GM18867 (cell line): ENCODE data around the gene CCL4.
"Not testable (repeated sequence)": the region's sequence is repeated elsewhere in the genome, so short reads cannot be mapped to it uniquely, and the experiment has no call there.

ENCODE experiments used
- ATAC-seq: cut with Tn5 transposase; IDR thresholded peaks from one replicate; pipeline ENCODE4 v1.9.1; 2021; ENCODE audit warnings: mild to moderate bottlenecking, moderate library complexity; ENCODE audit not compliant: unreplicated experiment

Gene CCL4

DNA sequence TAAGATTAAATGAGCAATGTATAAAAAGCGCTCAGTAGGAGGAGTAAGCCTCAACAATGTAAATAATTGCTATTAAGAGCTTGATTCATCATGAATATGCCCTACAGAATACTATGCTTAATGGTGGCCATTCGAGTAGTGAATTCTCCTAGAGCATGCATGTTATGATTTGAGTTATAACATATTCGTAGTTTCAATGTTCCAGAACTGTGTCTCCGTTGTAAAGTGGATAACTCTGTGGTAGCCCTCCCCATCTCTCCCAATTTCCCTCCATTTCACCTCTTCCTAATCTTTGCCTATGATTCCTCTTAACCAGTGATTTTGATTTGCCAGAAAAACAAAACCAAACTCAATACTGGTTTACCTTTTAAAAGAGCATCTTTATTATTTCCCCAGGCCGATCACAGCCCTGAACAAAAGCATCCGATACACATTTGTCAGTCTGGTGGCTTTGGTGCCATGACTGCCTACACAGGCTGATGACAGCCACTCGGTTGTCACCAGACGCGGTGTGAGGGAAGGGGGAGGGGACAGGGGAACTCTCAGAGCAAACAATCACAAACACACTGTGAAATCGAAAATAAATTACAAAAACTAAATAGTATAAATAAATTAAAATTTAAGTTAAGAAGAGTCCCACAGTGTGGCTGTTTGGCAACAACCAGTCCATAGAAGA is 15.6 kb upstream of the CCL4 start:
- not testable (repeated sequence) for ATAC-seq

DNA sequence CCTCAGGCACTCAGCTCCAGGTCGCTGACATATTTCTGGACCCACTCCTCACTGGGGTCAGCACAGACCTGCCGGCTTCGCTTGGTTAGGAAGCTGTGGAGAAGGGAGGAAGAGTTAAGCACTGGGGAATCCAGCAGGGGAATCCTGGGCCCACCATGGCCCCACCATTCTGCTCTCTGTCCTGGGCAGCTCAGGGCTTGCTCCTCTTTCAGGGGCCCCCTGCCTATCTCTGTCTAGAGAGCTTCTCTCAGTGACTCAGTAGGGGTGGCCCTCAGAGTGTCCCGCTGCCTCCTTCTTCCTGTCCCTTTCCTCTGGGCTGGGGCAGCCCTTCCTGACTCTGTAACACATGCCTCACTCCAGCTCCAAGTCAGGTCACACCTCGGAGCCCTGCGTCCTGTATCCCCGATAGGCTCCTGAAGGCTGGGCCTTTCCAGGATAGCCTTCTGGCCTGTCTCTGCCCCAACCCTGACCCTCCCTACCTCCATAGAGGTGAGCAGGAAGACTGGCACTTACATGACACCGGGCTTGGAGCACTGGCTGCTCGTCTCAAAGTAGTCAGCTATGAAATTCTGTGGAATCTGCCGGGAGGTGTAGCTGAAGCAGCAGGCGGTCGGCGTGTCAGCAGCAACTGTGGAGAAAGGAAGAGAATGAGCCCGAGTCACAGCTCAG is 14.8 kb upstream of the CCL4 start:
- ATAC-seq, result no peak

GRCh38 chr17:36089339-36089865 is 14.2 kb upstream of the CCL4 start:
- no peak for ATAC-seq

DNA sequence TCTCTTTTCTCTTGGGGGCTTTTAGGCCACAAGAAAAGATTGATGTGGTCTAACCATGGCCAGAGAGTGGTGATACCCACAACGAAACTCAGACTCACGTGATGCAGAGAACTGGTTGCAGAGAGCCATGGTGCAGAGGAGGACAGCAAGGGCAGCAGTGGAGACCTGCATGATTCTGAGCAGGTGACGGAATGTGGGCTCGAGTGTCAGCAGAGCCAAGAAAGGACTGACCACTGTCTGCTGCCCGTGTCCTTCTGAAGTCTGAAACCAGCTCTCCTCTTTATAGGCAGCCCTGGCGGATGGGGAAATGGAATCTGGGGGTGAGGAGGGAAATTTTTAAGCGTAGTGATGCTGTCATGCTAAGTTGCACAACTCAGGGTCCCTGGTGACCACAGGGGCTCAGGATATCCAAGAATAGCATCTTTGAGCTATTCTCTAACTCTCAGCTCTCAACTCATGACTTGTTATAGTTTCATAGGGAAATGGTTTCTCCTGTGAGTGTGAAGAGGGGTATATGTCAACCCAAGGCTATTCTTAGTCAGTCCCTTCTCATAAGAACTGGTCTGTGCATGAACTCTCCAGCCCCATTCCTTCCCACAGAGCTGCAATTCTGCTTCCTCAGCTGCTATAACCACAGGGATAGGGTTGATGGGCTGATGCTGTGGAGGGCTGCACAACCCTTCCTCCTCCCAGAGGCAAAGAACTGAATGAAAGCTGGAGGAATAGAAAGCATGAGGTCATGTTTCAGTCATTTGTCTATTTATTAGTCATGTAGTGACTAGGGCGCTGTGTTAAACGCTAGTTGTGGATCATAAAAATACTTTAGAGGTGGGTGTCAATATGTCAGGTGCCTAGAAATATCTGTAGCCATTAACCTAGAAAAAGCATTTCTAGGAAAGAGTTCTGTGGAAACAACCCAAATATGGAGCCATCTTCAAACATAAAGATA is 13.5 kb upstream of the CCL4 start, which contains the start of gene CCL3:
TSS of gene CCL3 (minus strand) at position 256 of the 949 bp plus-strand sequence. CDS start at position 171, 85 bp downstream.
- peak; percentile 58 for ATAC-seq

DNA sequence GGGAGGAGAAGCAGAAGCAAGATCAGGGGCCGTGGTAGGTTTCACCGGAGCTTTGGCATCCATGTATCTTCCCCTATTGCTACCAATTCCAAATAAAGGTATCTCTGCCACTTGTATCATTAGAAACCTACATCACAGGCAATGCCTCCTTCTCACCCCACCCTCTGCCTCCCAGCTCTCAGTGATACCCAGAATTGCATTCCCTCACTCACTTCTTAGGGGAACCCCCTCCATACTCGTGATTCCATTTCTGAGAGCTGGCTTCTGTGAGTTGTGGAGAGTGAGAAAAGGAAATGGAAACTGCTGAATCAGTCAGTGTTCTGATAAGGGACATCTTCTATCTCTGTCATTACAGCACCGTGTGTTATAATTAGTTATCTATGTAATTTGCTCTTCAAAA is 11.4 kb upstream of the CCL4 start:
- ATAC-seq, result no peak

DNA sequence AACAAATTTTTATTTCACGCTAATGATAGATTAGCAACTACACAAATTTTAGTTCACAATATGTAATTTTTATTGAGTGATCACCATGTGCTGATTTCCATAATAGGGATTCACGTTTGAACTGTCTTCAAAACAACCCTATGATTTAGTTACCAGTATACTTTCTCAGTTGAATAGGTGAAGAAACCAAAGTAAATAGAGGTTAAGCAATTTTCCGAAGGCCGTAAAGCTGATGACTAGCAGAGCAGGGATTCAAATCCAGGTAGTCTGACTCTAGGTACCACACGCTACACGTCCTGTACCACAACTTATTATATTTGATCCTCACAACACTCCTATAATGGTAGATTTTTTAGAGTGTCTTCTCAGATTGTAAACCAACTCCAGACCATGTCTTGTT is 10.9 kb upstream of the CCL4 start:
- ATAC-seq, result not testable (repeated sequence)

GRCh38 chr17:36094232-36094631 is 9.4 kb upstream of the CCL4 start:
- ATAC-seq, result no peak

DNA sequence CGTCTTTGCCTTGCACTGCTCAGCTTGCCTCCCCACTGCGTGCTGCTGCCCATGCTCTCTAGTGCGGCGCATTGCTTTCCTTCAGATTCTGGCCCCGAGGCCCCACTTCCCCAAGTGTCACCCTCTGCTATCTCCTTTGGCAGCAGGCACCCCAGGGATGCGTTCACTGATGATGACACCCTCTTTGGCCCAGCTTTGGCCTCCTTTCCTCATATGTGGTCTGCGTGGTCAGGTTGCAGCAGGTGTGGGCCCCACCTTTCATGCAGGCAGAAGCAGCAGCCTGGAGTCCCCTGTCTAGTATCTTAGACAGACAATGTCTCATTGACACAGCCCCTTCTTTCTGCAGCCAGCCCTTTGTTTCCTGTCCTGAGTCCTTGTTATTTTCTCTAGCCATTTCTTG is 8.9 kb upstream of the CCL4 start:
- ATAC-seq, result no peak

- ATAC-seq, result no peak
These were observed 7.6 kb upstream of the CCL4 start for GRCh38 chr17:36095992-36096391.

DNA sequence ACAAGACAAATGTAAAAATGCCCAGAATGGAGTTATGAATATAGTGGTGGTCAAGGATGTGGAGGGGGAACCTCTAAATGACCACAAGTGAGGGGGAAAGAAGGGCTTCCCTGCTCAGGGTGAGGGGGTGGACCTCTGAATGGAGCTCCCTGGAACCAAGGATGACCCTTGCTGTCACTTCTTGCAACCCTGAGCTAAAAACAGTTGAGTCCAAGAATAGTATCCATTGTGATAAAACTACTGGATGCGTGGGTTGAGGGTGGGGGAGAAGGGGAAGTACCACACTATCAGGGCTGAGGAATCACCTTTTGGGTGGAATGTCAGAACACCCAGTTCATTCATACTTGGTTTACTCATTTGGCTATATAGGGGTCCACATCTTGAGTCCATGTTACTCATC is 4.6 kb upstream of the CCL4 start:
- not testable (repeated sequence) for ATAC-seq

DNA sequence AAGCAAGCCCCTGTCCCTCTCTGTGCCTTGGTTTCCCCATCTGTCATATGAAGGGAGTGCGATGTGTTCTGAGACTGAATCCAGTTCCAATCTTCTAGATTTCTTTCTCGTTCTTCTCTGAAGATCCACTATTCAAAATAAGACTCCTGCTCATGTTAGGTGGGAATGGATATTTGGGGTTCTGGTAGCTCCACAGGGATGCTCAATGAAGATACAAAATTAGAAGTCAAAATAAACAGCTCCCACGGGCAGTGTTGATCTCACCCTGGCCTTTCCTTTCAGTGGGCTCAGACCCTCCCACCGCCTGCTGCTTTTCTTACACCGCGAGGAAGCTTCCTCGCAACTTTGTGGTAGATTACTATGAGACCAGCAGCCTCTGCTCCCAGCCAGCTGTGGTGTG is 619 bp downstream of the CCL4 start:
- ATAC-seq, result not testable (repeated sequence)

GRCh38 chr17:36104701-36105181 is 1.1 kb downstream of the CCL4 start:
- no peak for ATAC-seq

DNA sequence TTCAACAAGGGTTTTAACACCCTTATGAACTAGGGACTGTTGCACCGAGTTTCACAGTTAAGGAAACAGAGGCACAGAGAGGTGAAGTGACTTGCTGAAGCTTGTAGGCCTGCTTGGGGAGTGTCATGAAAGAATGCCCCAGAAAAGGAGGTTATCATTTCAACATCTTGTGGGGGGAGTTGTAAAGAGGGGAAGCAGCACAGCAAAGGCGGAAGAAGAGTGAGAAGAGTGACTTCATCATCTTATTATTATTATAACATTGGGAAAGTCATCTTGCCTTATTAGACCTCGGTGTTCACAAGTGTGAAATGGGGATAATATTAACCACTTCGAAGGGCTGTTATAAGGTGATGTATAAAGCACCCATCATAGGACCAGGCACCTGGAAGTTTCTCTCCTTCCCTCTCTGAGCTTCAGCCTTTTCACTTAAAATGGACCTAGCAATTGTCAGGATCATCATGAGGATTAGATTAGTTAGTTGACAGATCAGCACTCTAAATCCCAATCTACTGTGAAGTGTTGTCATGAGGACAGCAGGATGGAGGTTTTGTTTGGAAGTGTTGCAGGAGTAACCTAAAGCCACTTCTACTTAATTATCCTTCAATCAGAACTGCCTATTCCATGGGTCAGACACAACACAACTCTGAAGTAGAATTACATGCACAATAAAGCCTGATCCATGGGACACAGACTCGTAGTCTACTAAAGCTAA is 2.3 kb downstream of the CCL4 start:
- no peak for ATAC-seq

GRCh38 chr17:36106493-36106835 is 2.8 kb downstream of the CCL4 start:
- no peak for ATAC-seq

DNA sequence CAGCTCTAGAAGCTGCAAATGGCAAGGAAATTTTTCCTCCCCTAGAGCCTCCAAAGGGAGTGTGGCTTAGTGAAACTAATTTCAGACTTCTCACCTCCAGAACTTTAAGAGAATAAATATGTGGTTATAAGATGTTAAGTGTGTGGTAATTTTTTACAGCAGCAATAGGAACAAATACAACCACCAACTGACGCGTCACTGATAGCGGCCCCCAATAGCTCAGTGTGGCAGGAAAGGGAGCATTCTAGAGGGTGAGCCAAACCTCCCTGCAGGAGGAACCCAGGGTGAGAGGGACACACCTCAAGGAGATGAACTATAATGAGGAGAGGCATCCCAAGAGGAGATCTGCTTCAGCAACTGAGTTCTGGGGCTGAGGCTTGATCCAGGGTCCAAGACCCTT is 4.0 kb downstream of the CCL4 start:
- no peak for ATAC-seq

GRCh38 chr17:36108265-36108664 is 4.6 kb downstream of the CCL4 start:
- ATAC-seq, result not testable (repeated sequence)

GRCh38 chr17:36111068-36111490 is 7.5 kb downstream of the CCL4 start:
- ATAC-seq, result no peak

GRCh38 chr17:36112572-36112971 is 8.9 kb downstream of the CCL4 start:
- ATAC-seq, result no peak

GRCh38 chr17:36113131-36113530 is 9.5 kb downstream of the CCL4 start:
- ATAC-seq, result not testable (repeated sequence)

DNA sequence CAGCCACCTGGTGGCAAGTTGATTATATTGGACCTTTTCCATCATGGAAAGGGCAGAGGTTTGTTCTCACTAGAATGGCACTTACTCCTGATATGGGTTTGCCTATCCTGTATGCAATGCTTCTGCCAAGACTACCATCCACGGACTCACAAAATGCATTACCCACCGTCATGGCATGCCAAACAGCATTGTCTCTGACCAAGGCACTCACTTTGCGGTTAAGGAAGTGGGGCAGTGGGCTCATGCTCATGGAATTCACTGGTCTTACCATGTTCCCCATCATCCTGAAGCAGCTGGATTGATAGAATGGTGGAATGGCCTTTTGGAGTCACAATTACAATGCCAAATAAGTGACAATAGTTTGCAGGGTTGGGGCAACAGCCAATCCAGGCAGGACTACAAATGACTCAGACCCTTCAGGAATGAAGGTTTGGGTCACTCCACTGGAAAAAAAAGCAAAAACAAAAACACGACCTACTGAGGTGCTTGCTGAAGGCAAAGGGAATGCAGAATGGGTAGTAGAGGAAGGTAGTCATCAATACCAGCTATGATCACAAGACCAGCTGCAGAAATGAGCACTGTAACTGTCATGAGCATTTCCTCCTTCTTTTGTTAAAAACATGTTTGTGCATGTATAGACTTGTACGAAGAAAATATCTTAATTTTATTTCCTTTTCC is 11.5 kb downstream of the CCL4 start:
- not testable (repeated sequence) for ATAC-seq
